ENCODE data around the gene DVL3.

The DVL3 gene

GRCh38 chr3:184211297-184211696 lies 56.1 kb downstream of the DVL3 start:
- no peak for DNase-seq (ENCODE audit: low read depth)

DNA sequence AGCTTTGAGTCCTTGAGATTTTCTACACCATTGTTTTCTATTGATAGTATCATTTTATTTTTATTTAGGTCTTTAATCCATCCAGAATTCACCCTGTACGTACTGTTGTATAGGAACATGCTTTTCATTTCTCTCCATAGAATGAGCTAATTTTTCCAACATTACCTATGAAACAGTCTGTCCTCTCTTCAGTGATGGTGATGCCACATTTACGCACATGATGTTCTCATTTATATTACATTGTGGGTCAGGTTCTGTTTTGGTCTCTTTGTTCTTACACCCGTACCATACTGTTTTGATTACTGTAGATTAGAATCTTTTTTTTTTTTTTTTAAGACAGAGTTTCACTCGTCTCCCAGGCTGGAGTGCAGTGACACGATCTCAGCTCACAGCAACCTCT lies 56.5 kb downstream of the DVL3 start:
- DNase-seq (ENCODE audit: low read depth), result no peak

GRCh38 chr3:184218814-184219213 lies 63.6 kb downstream of the DVL3 start:
- DNase-seq (ENCODE audit: low read depth), result no peak

- DNase-seq (ENCODE audit: low read depth), result no peak
These were observed 67.3 kb downstream of the DVL3 start for GRCh38 chr3:184222521-184222920.

Data from HS-27A (cell line).